NCI-H774 (cell line): Measurements from ENCODE around the gene FLRT1.

Experiments used
- DNase-seq: peaks from one replicate; lab custom pipeline; 2025; lab: John Stamatoyannopoulos, UW

Gene FLRT1

GRCh38 chr11:64065712-64066111, 30.0 kb downstream of the FLRT1 start:
- DNase-seq = no peak

GRCh38 chr11:64067230-64067993, 31.7 kb downstream of the FLRT1 start:
- no peak for DNase-seq

GRCh38 chr11:64068705-64069400, 33.1 kb downstream of the FLRT1 start:
- no peak for DNase-seq

- DNase-seq = no peak
These were observed 33.9 kb downstream of the FLRT1 start for GRCh38 chr11:64069401-64070313.

GRCh38 chr11:64070314-64070681, 34.6 kb downstream of the FLRT1 start:
- DNase-seq = no peak

- DNase-seq = no peak
These were observed 36.1 kb downstream of the FLRT1 start for GRCh38 chr11:64071849-64072248.

- no peak for DNase-seq
These were observed 36.7 kb downstream of the FLRT1 start for GRCh38 chr11:64072403-64072802.

- DNase-seq = no peak
These were observed 37.1 kb downstream of the FLRT1 start for GRCh38 chr11:64072871-64073270.

- DNase-seq = no peak
These were observed 37.8 kb downstream of the FLRT1 start for GRCh38 chr11:64073542-64073941.

GRCh38 chr11:64074239-64074638, 38.5 kb downstream of the FLRT1 start:
- no peak for DNase-seq

- no peak for DNase-seq
These were observed 41.0 kb downstream of the FLRT1 start for GRCh38 chr11:64076758-64077157.

GRCh38 chr11:64077607-64078006, 41.9 kb downstream of the FLRT1 start:
- DNase-seq = no peak

- peak; percentile 45 for DNase-seq
These were observed 42.6 kb downstream of the FLRT1 start for GRCh38 chr11:64078284-64078683.

GRCh38 chr11:64078905-64079304, 43.2 kb downstream of the FLRT1 start:
- DNase-seq = no peak

- DNase-seq = no peak
These were observed 44.7 kb downstream of the FLRT1 start for GRCh38 chr11:64080390-64080789.

- DNase-seq = peak; percentile 93
These were observed 46.2 kb downstream of the FLRT1 start for GRCh38 chr11:64081745-64082442.

GRCh38 chr11:64083398-64084080, 47.8 kb downstream of the FLRT1 start:
- no peak for DNase-seq

GRCh38 chr11:64084146-64084950, 48.6 kb downstream of the FLRT1 start:
- no peak for DNase-seq

- DNase-seq = no peak
These were observed 49.4 kb downstream of the FLRT1 start for GRCh38 chr11:64084951-64085710.
